ENCODE data around the gene ULK3.

ULK3 gene

GRCh38 chr15:74873756-74874424, 30.9 kb upstream of the ULK3 start:
- no peaks in the 10 kb centered on the region; the same call in 1 of the 2 replicates for H4K20me1 ChIP-seq (ENCODE audit: insufficient read depth, low read length)
- H3K27ac ChIP-seq (ENCODE audit: low read length): peak overlapping the region; percentile 61
- peaks cover 15% of the 10 kb centered on the region for H3K36me3 ChIP-seq (replicated peaks; ENCODE audit: low read depth, low read length)
- peak overlapping the region; percentile 24; the same call in 1 of the 2 replicates for H2AFZ ChIP-seq (ENCODE audit: low read depth, low read length)
- peaks cover 34% of the 10 kb centered on the region for H3K4me1 ChIP-seq (ENCODE audit: low read length)
- peak overlapping the region; percentile 92 for H3K4me3 ChIP-seq (ENCODE audit: low read length)
- no peak for TF ChIP-seq EZH2phosphoT487 (IDR thresholded peaks at IDR 0.05; ENCODE audit: low read depth)
- TF ChIP-seq CTCF (IDR thresholded peaks at IDR 0.05; ENCODE audit: low read depth, low read length): no peak
- H3K4me2 ChIP-seq (ENCODE audit: low read length): peak overlapping the region; percentile 88
- no peaks in the 10 kb centered on the region for H3K27me3 ChIP-seq (ENCODE audit: low read depth, low read length)
- no peaks in the 10 kb centered on the region for H3K9me3 ChIP-seq (ENCODE audit: insufficient read depth, low read length)
- peak overlapping the region; percentile 82 for H3K9ac ChIP-seq (ENCODE audit: low read length)
- peaks cover 36% of the 10 kb centered on the region for H3K79me2 ChIP-seq (ENCODE audit: low read length)

GRCh38 chr15:74873036-74873755, 30.2 kb upstream of the ULK3 start, which contains the start of gene SCAMP2:
TSS of gene SCAMP2 (minus strand) at chr15:74873365. CDS start at chr15:74873255, 110 bp downstream.
- H3K79me2 ChIP-seq (ENCODE audit: low read length): peaks cover 42% of the 10 kb centered on the region
- H3K4me1 ChIP-seq (ENCODE audit: low read length): peaks cover 41% of the 10 kb centered on the region
- peaks cover 3% of the 10 kb centered on the region; the same call in 1 of the 2 replicates for H3K9me3 ChIP-seq (ENCODE audit: insufficient read depth, low read length)
- peak within 1 kb of the TSS; percentile 93 for H3K9ac ChIP-seq (ENCODE audit: low read length)
- peak within 1 kb of the TSS; percentile 92 for H3K4me3 ChIP-seq (ENCODE audit: low read length)
- no peaks in the 10 kb centered on the region; the same call in 1 of the 2 replicates for H4K20me1 ChIP-seq (ENCODE audit: insufficient read depth, low read length)
- H3K27me3 ChIP-seq (ENCODE audit: low read depth, low read length): no peaks in the 10 kb centered on the region
- H3K4me2 ChIP-seq (ENCODE audit: low read length): peak within 1 kb of the TSS; percentile 94
- no peak for TF ChIP-seq EZH2phosphoT487 (IDR thresholded peaks at IDR 0.05; ENCODE audit: low read depth)
- TF ChIP-seq CTCF (IDR thresholded peaks at IDR 0.05; ENCODE audit: low read depth, low read length): no peak
- peaks cover 22% of the 10 kb centered on the region for H3K36me3 ChIP-seq (replicated peaks; ENCODE audit: low read depth, low read length)
- H3K27ac ChIP-seq (ENCODE audit: low read length): peak within 1 kb of the TSS; percentile 91
- peak within 1 kb of the TSS; percentile 24; the same call in 1 of the 2 replicates for H2AFZ ChIP-seq (ENCODE audit: low read depth, low read length)

- Histone ChIP-seq H2AFZ (ENCODE audit: low read depth, low read length) (no peak overlapping the region), H3K9ac (ENCODE audit: low read length) (peak overlapping the region; percentile 93), H3K4me1 (ENCODE audit: low read length) (peaks cover 47% of the 10 kb centered on the region), H3K4me3 (ENCODE audit: low read length) (peak overlapping the region; percentile 92), H3K9me3 (ENCODE audit: insufficient read depth, low read length) (peaks cover 8% of the 10 kb centered on the region; the same call in 1 of the 2 replicates), H3K36me3 (replicated peaks; ENCODE audit: low read depth, low read length) (peaks cover 27% of the 10 kb centered on the region), H3K79me2 (ENCODE audit: low read length) (peaks cover 48% of the 10 kb centered on the region), H3K27ac (ENCODE audit: low read length) (peak overlapping the region; percentile 91), H4K20me1 (ENCODE audit: insufficient read depth, low read length) (no peaks in the 10 kb centered on the region; the same call in 1 of the 2 replicates), H3K4me2 (ENCODE audit: low read length) (peak overlapping the region; percentile 94), H3K27me3 (ENCODE audit: low read depth, low read length) (no peaks in the 10 kb centered on the region)
- no peak for TF ChIP-seq EZH2phosphoT487 (IDR thresholded peaks at IDR 0.05; ENCODE audit: low read depth)
- no peak for TF ChIP-seq CTCF (IDR thresholded peaks at IDR 0.05; ENCODE audit: low read depth, low read length)
Observed at GRCh38 chr15:74872702-74873035, 29.7 kb upstream of the ULK3 start.

All from OCI-LY3 (cell line).